NB4 (cell line): ENCODE measurements around the gene RNF183.

Experiments used
- MYC ChIP-seq: IDR thresholded peaks from 2 replicates; pipeline ENCODE4 v1.6.1; 2011; ENCODE audit warnings: low read depth, low read length
- POLR2A ChIP-seq: IDR thresholded peaks from 2 replicates; pipeline ENCODE4 v1.6.1; 2011; ENCODE audit warnings: mild to moderate bottlenecking; ENCODE audit not compliant: insufficient read length; ENCODE audit errors: extremely low read depth
- TF ChIP-seq, protein P1 (sequence below): IDR thresholded peaks from 2 replicates; pipeline ENCODE4 v1.6.1; 2011; ENCODE audit warnings: low read depth, low read length
- TF ChIP-seq, protein P2 (sequence below): IDR thresholded peaks from one replicate; pipeline ENCODE4 v1.5.1; 2012; ENCODE audit warnings: low read depth, low read length

DNA sequence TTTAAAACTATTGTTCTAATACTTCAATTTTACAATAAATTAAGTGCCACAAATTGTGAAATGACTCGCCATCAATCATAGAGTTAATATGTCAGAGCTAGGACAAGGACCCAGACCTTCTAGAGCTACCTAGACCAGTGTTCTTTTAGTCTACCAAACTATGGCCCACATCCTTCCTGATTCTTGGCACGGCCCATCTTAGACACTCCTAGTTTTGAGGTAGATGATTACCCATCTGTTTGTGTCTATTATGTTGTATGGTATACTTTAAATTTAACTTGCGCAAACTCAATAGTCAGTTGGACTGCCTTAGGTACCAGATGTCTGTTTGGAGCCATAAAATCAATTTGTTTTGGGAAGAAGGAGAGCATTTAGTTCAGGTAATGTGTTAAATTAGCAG, 45.3 kb downstream of the RNF183 start:
- TF ChIP-seq MYC (no peak), POLR2A (no peak)
- TF ChIP-seq, protein P1, sequence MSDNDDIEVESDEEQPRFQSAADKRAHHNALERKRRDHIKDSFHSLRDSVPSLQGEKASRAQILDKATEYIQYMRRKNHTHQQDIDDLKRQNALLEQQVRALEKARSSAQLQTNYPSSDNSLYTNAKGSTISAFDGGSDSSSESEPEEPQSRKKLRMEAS: no peak
- TF ChIP-seq, protein P2, sequence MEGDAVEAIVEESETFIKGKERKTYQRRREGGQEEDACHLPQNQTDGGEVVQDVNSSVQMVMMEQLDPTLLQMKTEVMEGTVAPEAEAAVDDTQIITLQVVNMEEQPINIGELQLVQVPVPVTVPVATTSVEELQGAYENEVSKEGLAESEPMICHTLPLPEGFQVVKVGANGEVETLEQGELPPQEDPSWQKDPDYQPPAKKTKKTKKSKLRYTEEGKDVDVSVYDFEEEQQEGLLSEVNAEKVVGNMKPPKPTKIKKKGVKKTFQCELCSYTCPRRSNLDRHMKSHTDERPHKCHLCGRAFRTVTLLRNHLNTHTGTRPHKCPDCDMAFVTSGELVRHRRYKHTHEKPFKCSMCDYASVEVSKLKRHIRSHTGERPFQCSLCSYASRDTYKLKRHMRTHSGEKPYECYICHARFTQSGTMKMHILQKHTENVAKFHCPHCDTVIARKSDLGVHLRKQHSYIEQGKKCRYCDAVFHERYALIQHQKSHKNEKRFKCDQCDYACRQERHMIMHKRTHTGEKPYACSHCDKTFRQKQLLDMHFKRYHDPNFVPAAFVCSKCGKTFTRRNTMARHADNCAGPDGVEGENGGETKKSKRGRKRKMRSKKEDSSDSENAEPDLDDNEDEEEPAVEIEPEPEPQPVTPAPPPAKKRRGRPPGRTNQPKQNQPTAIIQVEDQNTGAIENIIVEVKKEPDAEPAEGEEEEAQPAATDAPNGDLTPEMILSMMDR: no peak
